22Rv1 (cell line): ENCODE data around the gene TLE6.
"Not testable (repeated sequence)": the region's sequence is repeated elsewhere in the genome, so short reads cannot be mapped to it uniquely, and the experiment has no call there.

Experiments used
- ZFX ChIP-seq: fragments of 450-650 bp; IDR thresholded peaks from 2 replicates; pipeline ENCODE4 v1.6.1; 2017; ENCODE audit warnings: antibody characterized with exemption, borderline replicate concordance
- TF ChIP-seq, protein P1 (sequence below): fragments of 450-650 bp; IDR thresholded peaks from 2 replicates; pipeline ENCODE4 v1.5.1; 2017; ENCODE audit warnings: mild to moderate bottlenecking

- TF ChIP-seq, protein P1, sequence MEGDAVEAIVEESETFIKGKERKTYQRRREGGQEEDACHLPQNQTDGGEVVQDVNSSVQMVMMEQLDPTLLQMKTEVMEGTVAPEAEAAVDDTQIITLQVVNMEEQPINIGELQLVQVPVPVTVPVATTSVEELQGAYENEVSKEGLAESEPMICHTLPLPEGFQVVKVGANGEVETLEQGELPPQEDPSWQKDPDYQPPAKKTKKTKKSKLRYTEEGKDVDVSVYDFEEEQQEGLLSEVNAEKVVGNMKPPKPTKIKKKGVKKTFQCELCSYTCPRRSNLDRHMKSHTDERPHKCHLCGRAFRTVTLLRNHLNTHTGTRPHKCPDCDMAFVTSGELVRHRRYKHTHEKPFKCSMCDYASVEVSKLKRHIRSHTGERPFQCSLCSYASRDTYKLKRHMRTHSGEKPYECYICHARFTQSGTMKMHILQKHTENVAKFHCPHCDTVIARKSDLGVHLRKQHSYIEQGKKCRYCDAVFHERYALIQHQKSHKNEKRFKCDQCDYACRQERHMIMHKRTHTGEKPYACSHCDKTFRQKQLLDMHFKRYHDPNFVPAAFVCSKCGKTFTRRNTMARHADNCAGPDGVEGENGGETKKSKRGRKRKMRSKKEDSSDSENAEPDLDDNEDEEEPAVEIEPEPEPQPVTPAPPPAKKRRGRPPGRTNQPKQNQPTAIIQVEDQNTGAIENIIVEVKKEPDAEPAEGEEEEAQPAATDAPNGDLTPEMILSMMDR: not testable (repeated sequence)
- TF ChIP-seq ZFX: not testable (repeated sequence)
Observed at GRCh38 chr19:3036977-3037544, 59.7 kb downstream of the TLE6 start.
